Esophagus muscularis mucosa (tissue), 4 donors: Measurements from ENCODE around the gene TMEM63B. TPM values are rescaled to one million over a fixed set of nuclear protein-coding genes. Genes with fewer than 3 reads are reported as not detected.

Experiments
- DNase-seq: peaks from one replicate; pipeline ENCODE4 v3.0.0-alpha.2; 2017; ENCODE audit errors: extremely low spot score
- H3K27ac ChIP-seq, 4 donors: fragments of 200-600 bp; sonication (generic); replicated peaks in 1 of 4; 1 replicate in 3 of 4; 2 replicates in 1 of 4; pipeline ENCODE4 v1.5.1; 2016 to 2019; ENCODE audit warnings: mild to moderate bottlenecking in 1 of 4
- H3K27me3 ChIP-seq, 4 donors: fragments of 200-600 bp; sonication (generic); one replicate each; pipeline versions ENCODE4 v1.5.1 to v1.6.0; 2016 to 2019
- H3K36me3 ChIP-seq, 4 donors: fragments of 200-600 bp; sonication (generic); one replicate each; pipeline ENCODE4 v1.5.1; 2016 to 2019
- H3K4me1 ChIP-seq, 4 donors: fragments of 200-600 bp; sonication (generic); one replicate each; pipeline ENCODE4 v1.5.1; 2016 to 2019
- H3K4me3 ChIP-seq, 4 donors: fragments of 200-600 bp; sonication (generic); 1 replicate in 2 of 4; 2 replicates in 2 of 4; pipeline ENCODE4 v1.5.1; 2016 to 2019; ENCODE audit warnings: mild to moderate bottlenecking in 4 of 4, moderate library complexity in 1 of 4
- H3K9me3 ChIP-seq, 4 donors: fragments of 200-600 bp; sonication (generic); 1 replicate in 3 of 4; 2 replicates in 1 of 4; pipeline ENCODE4 v1.5.1; 2016 to 2019
- EP300 ChIP-seq: sonication (generic); formaldehyde crosslinking; IDR thresholded peaks from one replicate; pipeline ENCODE4 v1.6.1; 2017; ENCODE audit warnings: antibody characterized with exemption
- POLR2A ChIP-seq: fragments of 450-650 bp; IDR thresholded peaks from one replicate; pipeline ENCODE4 v1.6.1; 2017; ENCODE audit warnings: antibody characterized with exemption, moderate library complexity, mild to moderate bottlenecking, low read depth
- POLR2AphosphoS5 ChIP-seq, 2 donors: sonication (generic); formaldehyde crosslinking; IDR thresholded peaks; one replicate each; pipeline ENCODE4 v1.6.1; 2017; ENCODE audit warnings: antibody characterized with exemption in 2 of 2
- WGBS: methylation state at CpG from one replicate; pipeline ENCODE4 v1.1.5; 2018; 5-methylcytosine and 5-hydroxymethylcytosine counted together
- intact Hi-C: fragments of 100-400 bp; cut with DNase I; formaldehyde crosslinking; loops from one replicate; pipeline ENCODE4 v1.15.1; 2023
- total RNA-seq, 4 donors: library from RNA; depleted of rRNA; stranded (reverse); fragments of >200 nt; gene quantifications; one replicate each; pipeline versions ENCODE4 v1.1.0 to v1.2.1, GENCODE V29; 2016
- TF ChIP-seq, protein P1 (sequence below), 3 experiments: fragments of 200-600 bp in 2 of 3; fragments of 450-650 bp in 1 of 3; sonication (generic) in 2 of 3; IDR thresholded peaks; one replicate each; pipeline ENCODE4 v1.5.1; 2017 to 2019; ENCODE audit warnings: antibody characterized with exemption in 3 of 3, mild to moderate bottlenecking in 2 of 3, moderate library complexity in 1 of 3

Gene TMEM63B
- total RNA-seq, 4 donors from 2014 or later, result 18.2 to 31.1 (median 23.3) TPM

DNA sequence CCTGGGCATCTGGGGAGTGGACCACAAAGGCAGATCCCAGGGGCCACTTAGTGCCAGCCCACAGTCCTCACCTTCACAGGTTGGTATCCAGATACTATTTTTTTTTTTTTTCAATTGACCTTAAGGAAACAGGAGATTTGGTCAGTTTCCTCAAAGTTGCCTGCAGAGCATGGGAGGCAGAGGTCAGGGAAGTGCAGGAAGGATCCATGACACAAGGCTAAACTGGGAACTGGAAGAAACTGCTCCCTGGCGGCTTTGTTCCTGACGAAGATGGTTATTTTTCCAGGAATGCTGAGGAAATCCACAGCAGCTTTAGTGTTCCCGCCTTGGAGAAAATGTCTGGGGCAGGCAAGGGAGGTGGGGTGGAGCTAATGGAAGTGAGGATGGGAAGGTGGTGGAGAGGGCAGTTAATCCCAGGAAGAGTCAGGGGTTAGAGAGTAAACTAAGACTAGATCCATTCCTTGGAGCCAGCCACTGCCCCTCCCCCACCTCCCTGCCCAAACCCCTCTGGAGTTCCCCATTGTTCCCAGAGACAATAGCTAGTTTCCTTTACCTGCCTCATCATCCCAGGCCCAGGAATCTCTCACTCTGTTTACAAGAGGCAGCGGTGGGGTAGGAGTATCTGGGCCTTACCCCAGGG, 75.1 kb downstream of the TMEM63B start:
- no peaks in the 10 kb centered on the region for H3K27me3 ChIP-seq
- H3K4me1 ChIP-seq, result peaks cover 0 to 18% (median 3%) of the 10 kb centered on the region in 4 donors
- no peak overlapping the region for H3K4me3 ChIP-seq
- H3K27ac ChIP-seq, result peak overlapping the region in 2 of 4 donors; percentile 54 to 59
- no peaks in the 10 kb centered on the region for H3K9me3 ChIP-seq
- DNase-seq, result no peak
- intact Hi-C loops, result no loop called here
- 87% methylated on average over 4 of the region's 4 CpGs for WGBS
- H3K36me3 ChIP-seq, result no peaks in the 10 kb centered on the region
- TF ChIP-seq, protein P1, sequence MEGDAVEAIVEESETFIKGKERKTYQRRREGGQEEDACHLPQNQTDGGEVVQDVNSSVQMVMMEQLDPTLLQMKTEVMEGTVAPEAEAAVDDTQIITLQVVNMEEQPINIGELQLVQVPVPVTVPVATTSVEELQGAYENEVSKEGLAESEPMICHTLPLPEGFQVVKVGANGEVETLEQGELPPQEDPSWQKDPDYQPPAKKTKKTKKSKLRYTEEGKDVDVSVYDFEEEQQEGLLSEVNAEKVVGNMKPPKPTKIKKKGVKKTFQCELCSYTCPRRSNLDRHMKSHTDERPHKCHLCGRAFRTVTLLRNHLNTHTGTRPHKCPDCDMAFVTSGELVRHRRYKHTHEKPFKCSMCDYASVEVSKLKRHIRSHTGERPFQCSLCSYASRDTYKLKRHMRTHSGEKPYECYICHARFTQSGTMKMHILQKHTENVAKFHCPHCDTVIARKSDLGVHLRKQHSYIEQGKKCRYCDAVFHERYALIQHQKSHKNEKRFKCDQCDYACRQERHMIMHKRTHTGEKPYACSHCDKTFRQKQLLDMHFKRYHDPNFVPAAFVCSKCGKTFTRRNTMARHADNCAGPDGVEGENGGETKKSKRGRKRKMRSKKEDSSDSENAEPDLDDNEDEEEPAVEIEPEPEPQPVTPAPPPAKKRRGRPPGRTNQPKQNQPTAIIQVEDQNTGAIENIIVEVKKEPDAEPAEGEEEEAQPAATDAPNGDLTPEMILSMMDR (IDR thresholded peaks at IDR 0.05), result no peak
- TF ChIP-seq EP300 (no peak), POLR2A (no peak), POLR2AphosphoS5 (IDR thresholded peaks at IDR 0.05) (no peak)

- no peak for TF ChIP-seq POLR2AphosphoS5 (IDR thresholded peaks at IDR 0.05)
- no peak for TF ChIP-seq EP300
- TF ChIP-seq, protein P1 (IDR thresholded peaks at IDR 0.05), result no peak
- no peak for TF ChIP-seq POLR2A
- no peaks in the 10 kb centered on the region for H3K27me3 ChIP-seq
- 81% methylated on average over 11 of the region's 11 CpGs for WGBS
- no peaks in the 10 kb centered on the region for H3K9me3 ChIP-seq
- H3K4me1 ChIP-seq, result peaks cover 0 to 18% (median 3%) of the 10 kb centered on the region in 4 donors
- intact Hi-C loops, result no loop called here
- no peak for DNase-seq
- no peak overlapping the region for H3K4me3 ChIP-seq
- no peaks in the 10 kb centered on the region for H3K36me3 ChIP-seq
- peak overlapping the region in 2 of 4 donors; percentile 54 to 59 for H3K27ac ChIP-seq
These were observed 75.8 kb downstream of the TMEM63B start for GRCh38 chr6:44202972-44203750.

DNA sequence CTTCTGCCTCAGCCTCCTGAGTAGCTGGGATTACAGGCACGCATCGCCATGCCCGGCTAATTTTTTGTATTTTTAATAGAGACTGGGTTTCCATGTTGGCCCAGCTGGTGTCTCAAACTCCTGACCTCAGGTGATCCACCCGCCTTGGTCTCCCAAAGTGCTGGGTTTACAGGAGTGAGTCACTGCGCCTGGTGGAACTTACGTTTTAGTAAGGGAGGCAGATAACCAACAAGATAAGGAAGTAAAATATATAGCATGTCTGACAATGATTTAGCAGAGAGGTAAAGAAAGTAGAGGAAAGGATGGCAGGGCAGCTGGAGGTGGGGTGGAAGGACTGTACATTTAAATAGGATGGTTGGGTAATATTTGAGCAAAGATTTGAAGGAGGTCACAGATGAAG, 76.6 kb downstream of the TMEM63B start:
- 90% methylated on average over 6 of the region's 6 CpGs for WGBS
- H3K27ac ChIP-seq, result no peak overlapping the region

More for the DNA sequence above, 76.6 kb downstream of the TMEM63B start:
- TF ChIP-seq, protein P1 (IDR thresholded peaks at IDR 0.05), result no peak
- TF ChIP-seq EP300 (no peak), POLR2A (no peak), POLR2AphosphoS5 (IDR thresholded peaks at IDR 0.05) (no peak)
- intact Hi-C loops, result no loop called here
- Histone ChIP-seq H3K9me3 (no peaks in the 10 kb centered on the region), H3K36me3 (no peaks in the 10 kb centered on the region), H3K4me1 (peaks cover 0 to 18% (median 3%) of the 10 kb centered on the region in 4 donors), H3K27me3 (no peaks in the 10 kb centered on the region), H3K4me3 (no peak overlapping the region)
- DNase-seq, result no peak

Other genes starting within 250 kb of the TMEM63B start
- gene MRPL14, start 102 bp upstream of the TMEM63B start, total RNA-seq, result 10 to 100 TPM; 30.3 to 44.2 (median 41.1) TPM
- gene CAPN11, start 31.3 kb downstream of the TMEM63B start, total RNA-seq, result under 1 TPM in 3 of 4 donors, not detected in 1; 0.39 to 0.83 (median 0.50) TPM
- not detected for gene MYMX, start 89.4 kb downstream of the TMEM63B start, total RNA-seq
- 100 to 1,000 TPM in 3 of 4 donors, 10 to 100 TPM in 1; 68.9 to 159 (median 138) TPM for gene SLC29A1, start 96.0 kb downstream of the TMEM63B start, total RNA-seq
- gene HSP90AB1, start 119.5 kb downstream of the TMEM63B start, total RNA-seq, result 100 to 1,000 TPM; 356 to 729 (median 499) TPM
- gene SLC35B2, start 130.0 kb downstream of the TMEM63B start, total RNA-seq, result 10 to 100 TPM; 22.8 to 37.9 (median 32.6) TPM
- 10 to 100 TPM in 1 of 4 donors, 1 to 10 TPM in 3; 7.0 to 10.4 (median 8.5) TPM for gene NFKBIE, start 138.0 kb downstream of the TMEM63B start, total RNA-seq
- gene TMEM151B, start 142.9 kb downstream of the TMEM63B start, total RNA-seq, result under 1 TPM; 0.39 to 0.98 (median 0.46) TPM
- gene AARS2, start 185.8 kb downstream of the TMEM63B start, total RNA-seq, result 10 to 100 TPM in 1 of 4 donors, 1 to 10 TPM in 3; 6.6 to 10.2 (median 7.8) TPM
- not detected for gene SPATS1, start 215.1 kb downstream of the TMEM63B start, total RNA-seq